Glomerular endothelial cell (primary cell): Measurements from ENCODE around the gene BHMT. TPM values are rescaled to one million over a fixed set of nuclear protein-coding genes. Genes with fewer than 3 reads are reported as not detected.
A peak's percentile ranks its signal among the peaks of the same experiment; 100 is the strongest.
"Not testable (repeated sequence)": the region's sequence is repeated elsewhere in the genome, so short reads cannot be mapped to it uniquely, and the experiment has no call there.

Source experiments
- DNase-seq: peaks from one replicate; pipeline ENCODE4 v3.0.0-alpha.2; 2011; ENCODE audit warnings: low read depth, low spot score; ENCODE audit errors: extremely low read depth
- total RNA-seq: library from RNA; depleted of rRNA; stranded (reverse); fragments of >200 nt; gene quantifications from 2 replicates; pipeline ENCODE4 v1.2.3, GENCODE V29; 2015

BHMT gene
- total RNA-seq, 1 donor from 2014 or later = not detected

- DNase-seq = no peak
Observed at GRCh38 chr5:79111960-79112702, 522 bp downstream of the BHMT start.

- DNase-seq = no peak
Observed at GRCh38 chr5:79112703-79113058, 1.1 kb downstream of the BHMT start.

GRCh38 chr5:79119486-79119885 is 7.9 kb downstream of the BHMT start:
- no peak for DNase-seq

GRCh38 chr5:79120221-79120620 is 8.6 kb downstream of the BHMT start:
- DNase-seq = no peak

GRCh38 chr5:79122973-79123372 is 11.4 kb downstream of the BHMT start:
- no peak for DNase-seq

GRCh38 chr5:79124607-79125006 is 13.0 kb downstream of the BHMT start:
- DNase-seq = no peak

- DNase-seq = no peak
Observed at GRCh38 chr5:79130781-79131180, 19.2 kb downstream of the BHMT start.

- peak; percentile 34 for DNase-seq
Observed at GRCh38 chr5:79133121-79133656, 21.6 kb downstream of the BHMT start.

GRCh38 chr5:79133657-79134451 is 22.2 kb downstream of the BHMT start:
- peak; percentile 66 for DNase-seq

- no peak for DNase-seq
Observed at GRCh38 chr5:79135790-79136553, 24.4 kb downstream of the BHMT start.

- no peak for DNase-seq
Observed at GRCh38 chr5:79136618-79137017, 25.0 kb downstream of the BHMT start.

- no peak for DNase-seq
Observed at GRCh38 chr5:79140553-79140952, 28.9 kb downstream of the BHMT start.

GRCh38 chr5:79143684-79144379 is 32.2 kb downstream of the BHMT start:
- DNase-seq = no peak

GRCh38 chr5:79147076-79147475 is 35.5 kb downstream of the BHMT start:
- no peak for DNase-seq

GRCh38 chr5:79149433-79149832 is 37.8 kb downstream of the BHMT start:
- DNase-seq = no peak

GRCh38 chr5:79151942-79152671 is 40.5 kb downstream of the BHMT start:
- DNase-seq = no peak

GRCh38 chr5:79157305-79157704 is 45.7 kb downstream of the BHMT start:
- no peak for DNase-seq

- not testable (repeated sequence) for DNase-seq
Observed at GRCh38 chr5:79161647-79162046, 50.0 kb downstream of the BHMT start.

- DNase-seq = no peak
Observed at GRCh38 chr5:79168031-79168430, 56.4 kb downstream of the BHMT start.

GRCh38 chr5:79170661-79171060 is 59.1 kb downstream of the BHMT start:
- no peak for DNase-seq
